GM18520 (cell line): ENCODE data around the gene MELTF.

ENCODE experiments used
- ATAC-seq: cut with Tn5 transposase; IDR thresholded peaks from one replicate; pipeline ENCODE4 v1.9.1; 2021; ENCODE audit not compliant: unreplicated experiment

Gene MELTF

GRCh38 chr3:196995027-196995426 is 34.6 kb downstream of the MELTF start:
- ATAC-seq: no peak

DNA sequence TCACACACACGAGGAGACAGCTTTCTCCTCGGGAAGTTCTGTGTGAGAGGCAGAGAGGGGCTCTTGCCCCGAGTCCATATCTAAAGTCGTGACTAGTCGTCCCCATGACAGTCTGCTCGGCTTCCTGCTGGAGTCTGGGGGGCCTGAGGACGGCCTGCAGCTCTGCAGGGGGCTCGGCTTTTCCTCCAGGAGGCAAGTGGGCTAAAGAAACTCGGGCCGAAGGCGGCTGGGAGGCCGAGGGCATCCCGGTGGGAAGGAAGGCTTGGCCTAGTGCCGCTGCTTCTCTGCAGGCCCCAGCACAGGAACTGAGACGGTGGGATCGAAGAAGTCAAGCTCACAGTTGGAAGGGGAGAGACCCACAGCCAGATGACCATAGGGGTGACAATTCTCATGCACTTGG is 35.6 kb downstream of the MELTF start:
- ATAC-seq: no peak

DNA sequence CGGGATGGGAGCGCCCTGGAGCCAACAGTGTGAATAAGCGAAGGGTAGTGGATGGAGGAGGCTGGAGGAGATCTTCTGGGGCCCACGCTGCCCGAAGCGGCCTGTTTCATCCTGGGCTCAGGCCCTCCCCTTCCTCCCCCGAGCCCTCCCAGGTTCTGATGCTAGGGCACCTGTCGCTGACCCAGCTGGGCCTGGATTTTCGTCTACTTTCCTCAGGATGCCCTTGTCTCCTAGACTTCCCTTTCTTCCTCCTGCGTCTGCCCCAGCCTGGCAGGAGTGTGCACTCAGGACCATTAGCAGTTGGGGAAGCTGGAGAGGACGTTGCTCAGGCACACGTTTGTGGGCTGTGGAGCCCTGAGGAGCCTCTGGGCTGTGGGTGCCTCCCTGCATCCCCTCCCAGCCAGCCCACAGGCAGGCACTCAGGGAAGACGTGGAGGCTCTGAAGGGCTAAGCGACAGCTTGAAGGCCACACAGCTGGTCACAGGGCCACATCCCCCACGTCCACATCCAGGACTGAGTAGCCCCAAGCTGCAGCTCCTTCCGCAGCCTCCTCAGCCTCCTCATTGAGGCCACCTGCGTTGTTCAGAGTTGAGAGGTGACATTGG is 37.1 kb downstream of the MELTF start:
- no peak for ATAC-seq

GRCh38 chr3:196991581-196992460 is 37.8 kb downstream of the MELTF start:
- no peak for ATAC-seq

- no peak for ATAC-seq
Observed at GRCh38 chr3:196990601-196991007, 39.0 kb downstream of the MELTF start.

DNA sequence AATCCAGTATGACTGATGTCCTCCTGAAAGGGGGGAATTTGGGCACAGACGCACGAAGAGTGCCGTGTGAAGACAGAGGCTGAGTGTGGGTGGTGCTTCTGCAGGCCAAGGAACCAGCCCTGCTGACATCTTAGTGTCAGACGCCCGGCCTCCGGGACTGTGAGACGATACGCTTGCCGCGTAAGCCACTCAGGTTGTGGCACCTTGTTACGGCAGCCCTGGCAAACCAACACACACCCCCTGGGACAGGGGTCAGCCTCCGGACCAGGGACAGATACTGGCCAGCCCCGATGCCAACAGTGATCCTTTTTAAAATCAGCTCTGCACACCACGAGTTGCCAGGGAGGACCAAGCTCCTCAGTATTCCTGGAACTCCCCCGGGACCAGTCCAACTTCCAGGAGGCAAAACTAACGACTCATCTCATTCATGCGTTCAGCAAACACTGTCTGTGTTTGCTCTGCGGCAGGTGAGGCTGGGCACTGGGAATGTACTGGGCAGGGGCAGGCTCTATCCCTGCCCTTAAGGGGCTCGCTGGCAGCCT is 39.8 kb downstream of the MELTF start:
- no peak for ATAC-seq

- no peak for ATAC-seq
Observed at GRCh38 chr3:196988241-196989029, 41.2 kb downstream of the MELTF start.

GRCh38 chr3:196987022-196987421 is 42.6 kb downstream of the MELTF start:
- no peak for ATAC-seq

- ATAC-seq: no peak
Observed at GRCh38 chr3:196985954-196986885, 43.4 kb downstream of the MELTF start.

- no peak for ATAC-seq
Observed at GRCh38 chr3:196985298-196985697, 44.3 kb downstream of the MELTF start.

GRCh38 chr3:196983186-196983585 is 46.4 kb downstream of the MELTF start:
- no peak for ATAC-seq

DNA sequence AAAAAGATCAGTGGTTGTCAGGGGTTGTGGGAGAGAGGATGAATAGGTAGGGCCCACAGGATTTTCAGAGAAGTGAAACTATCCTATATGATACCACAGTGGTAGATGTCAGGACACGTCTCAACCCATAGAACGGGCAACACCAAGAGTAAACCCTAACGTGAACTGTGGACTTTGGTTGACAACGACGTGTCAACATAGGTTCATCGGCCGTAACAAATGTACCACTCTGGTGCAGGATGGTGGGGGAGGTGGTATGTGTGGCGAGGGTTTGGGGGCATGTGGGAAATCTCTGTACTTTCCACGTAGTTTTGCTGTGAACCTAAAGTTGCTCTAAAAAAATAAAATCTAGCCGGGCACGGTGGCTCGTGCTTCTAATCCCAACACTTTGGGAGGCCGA is 48.0 kb downstream of the MELTF start:
- no peak for ATAC-seq

DNA sequence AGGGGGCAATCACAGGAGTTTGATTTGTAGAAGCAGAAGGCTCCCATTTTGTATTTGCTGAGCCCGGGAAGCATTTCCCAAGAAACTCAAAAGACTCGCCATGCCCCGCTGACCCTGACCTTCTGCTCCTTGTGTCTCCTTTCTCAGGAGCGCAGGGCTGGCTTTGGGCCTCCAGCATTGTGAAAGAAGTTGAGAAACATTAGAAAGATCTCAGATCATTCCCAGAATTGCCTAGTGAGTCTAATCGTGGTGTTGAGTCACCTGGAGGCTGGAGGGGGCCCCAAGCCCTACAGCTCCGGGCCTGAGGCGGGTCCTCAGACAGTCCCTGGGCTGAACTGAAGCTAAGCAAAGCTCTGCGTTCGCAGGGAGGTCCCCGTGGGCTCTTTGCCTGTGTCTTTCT is 50.1 kb downstream of the MELTF start:
- no peak for ATAC-seq

GRCh38 chr3:196976941-196977340 is 52.7 kb downstream of the MELTF start:
- ATAC-seq: no peak

GRCh38 chr3:196975349-196975748 is 54.3 kb downstream of the MELTF start:
- ATAC-seq: no peak

GRCh38 chr3:196974661-196975060 is 55.0 kb downstream of the MELTF start:
- ATAC-seq: no peak

DNA sequence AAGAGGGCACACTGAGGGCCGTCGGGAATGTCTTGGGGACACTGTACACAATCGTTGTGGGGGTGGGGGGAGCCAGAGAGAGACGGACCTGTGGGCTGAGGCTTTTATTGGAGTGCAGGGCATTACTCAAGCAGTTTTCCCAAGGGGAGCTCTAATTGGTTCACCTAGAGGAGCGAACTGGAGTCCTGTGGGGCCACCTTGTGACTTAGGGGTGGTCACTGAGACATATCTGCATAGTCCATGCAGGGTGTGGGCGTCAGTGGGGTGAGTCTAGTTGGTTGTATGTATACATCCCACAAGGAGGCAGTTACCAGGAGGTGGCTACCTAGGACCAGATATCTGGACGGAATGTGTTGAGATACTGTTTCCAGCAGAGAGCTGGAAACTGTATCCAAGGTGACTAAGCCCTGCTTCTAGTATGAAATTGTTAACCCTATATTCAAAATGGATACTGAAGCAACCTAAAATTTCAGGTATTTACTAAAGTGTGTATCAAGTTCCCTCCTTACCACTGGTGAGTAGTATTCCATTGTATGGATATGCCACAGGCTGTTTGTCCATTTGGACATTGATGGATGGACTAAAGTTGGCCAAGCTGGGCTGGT is 58.4 kb downstream of the MELTF start:
- no peak for ATAC-seq

- ATAC-seq: no peak
Observed at GRCh38 chr3:196970547-196971093, 59.0 kb downstream of the MELTF start.

- peak; percentile 65 for ATAC-seq
Observed at GRCh38 chr3:196969660-196970546, 59.7 kb downstream of the MELTF start.
